GM12878 (cell line): ENCODE results near the gene CTNS. TPM values are rescaled to one million over a fixed set of nuclear protein-coding genes. Genes with fewer than 3 reads are reported as not detected.
A peak's percentile ranks its signal among the peaks of the same experiment; 100 is the strongest.

Experiments used
- BHLHE40 ChIP-seq, 2 experiments: fragments of 450-650 bp in 1 of 2; IDR thresholded peaks; 2 replicates each; pipeline ENCODE4 v1.6.1; 2011 to 2017; ENCODE audit warnings: low read depth in 2 of 2, borderline replicate concordance in 1 of 2, improper control_type of control experiment in 1 of 2, low read length in 1 of 2, mild to moderate bottlenecking in 1 of 2
- CBFB ChIP-seq: IDR thresholded peaks from 2 replicates; pipeline ENCODE4 v1.6.1; 2016; ENCODE audit warnings: antibody characterized with exemption, low read depth
- CBX5 ChIP-seq: sonication (generic); IDR thresholded peaks from 2 replicates; pipeline ENCODE4 v1.6.1; 2016; ENCODE audit warnings: low read depth, moderate library complexity, mild to moderate bottlenecking, inconsistent platforms
- CEBPB ChIP-seq, 2 experiments: fragments of 150-350 bp in 1 of 2; IDR thresholded peaks; 2 replicates each; pipeline ENCODE4 v1.6.1; 2012 to 2014; ENCODE audit warnings: low read depth in 2 of 2, low read length in 2 of 2, borderline replicate concordance in 1 of 2, inconsistent platforms in 1 of 2
- CHD4 ChIP-seq: fragments of 200-600 bp; sonication (generic); IDR thresholded peaks from 2 replicates; pipeline ENCODE4 v1.6.1; 2016; ENCODE audit warnings: mild to moderate bottlenecking
- CREM ChIP-seq: IDR thresholded peaks from 2 replicates; pipeline ENCODE4 v1.6.1; 2014; ENCODE audit warnings: antibody characterized with exemption, low read depth
- DPF2 ChIP-seq: fragments of 450-650 bp; IDR thresholded peaks from 2 replicates; pipeline ENCODE4 v1.6.1; 2017; ENCODE audit warnings: mild to moderate bottlenecking
- EGR1 ChIP-seq, 2 experiments: IDR thresholded peaks; 1 replicate in 1 of 2; 2 replicates in 1 of 2; pipeline ENCODE4 v1.6.1; 2011 to 2012; ENCODE audit warnings: low read depth in 2 of 2, low read length in 2 of 2, borderline replicate concordance in 1 of 2, mild to moderate bottlenecking in 1 of 2, moderate library complexity in 1 of 2
- FOS ChIP-seq: IDR thresholded peaks from 3 replicates; pipeline ENCODE4 v1.6.1; 2011; ENCODE audit warnings: borderline replicate concordance; ENCODE audit not compliant: insufficient read length; ENCODE audit errors: extremely low read depth
- IRF4 ChIP-seq: IDR thresholded peaks from 2 replicates; pipeline ENCODE4 v1.6.1; 2011; ENCODE audit warnings: low read depth, low read length
- MEF2A ChIP-seq: IDR thresholded peaks from 2 replicates; pipeline ENCODE4 v1.6.1; 2011; ENCODE audit warnings: low read depth, mild to moderate bottlenecking, low read length, moderate library complexity; ENCODE audit not compliant: insufficient read depth
- MTA3 ChIP-seq: IDR thresholded peaks from 2 replicates; pipeline ENCODE4 v1.6.1; 2012; ENCODE audit warnings: low read length, inconsistent platforms, borderline replicate concordance
- NBN ChIP-seq: fragments of 450-650 bp; IDR thresholded peaks from 2 replicates; pipeline ENCODE4 v1.6.1; 2016
- NFIC ChIP-seq: IDR thresholded peaks from 2 replicates; pipeline ENCODE4 v1.6.1; 2012; ENCODE audit warnings: low read depth, mild to moderate bottlenecking, inconsistent platforms, low read length, moderate library complexity
- NKRF ChIP-seq: fragments of 450-650 bp; conservative IDR thresholded peaks from 2 replicates; pipeline ENCODE4 v1.6.1; 2017; ENCODE audit warnings: mild to moderate bottlenecking, moderate library complexity
- NR2F1 ChIP-seq: fragments of 450-650 bp; conservative IDR thresholded peaks from 2 replicates; pipeline ENCODE4 v1.6.1; 2017; ENCODE audit warnings: mild to moderate bottlenecking
- POLR2AphosphoS5 ChIP-seq: IDR thresholded peaks from 2 replicates; pipeline ENCODE4 v1.6.1; 2011; ENCODE audit warnings: mild to moderate bottlenecking, low read length, inconsistent platforms
- RB1 ChIP-seq: fragments of 450-650 bp; formaldehyde crosslinking; IDR thresholded peaks from 2 replicates; pipeline ENCODE4 v1.6.1; 2017; ENCODE audit warnings: mild to moderate bottlenecking, borderline replicate concordance
- RELB ChIP-seq: fragments of 450-650 bp; IDR thresholded peaks from 2 replicates; pipeline ENCODE4 v1.6.1; 2017; ENCODE audit warnings: low read depth, mild to moderate bottlenecking, moderate library complexity
- RUNX3 ChIP-seq: IDR thresholded peaks from 2 replicates; pipeline ENCODE4 v1.6.1; 2012; ENCODE audit warnings: low read length, inconsistent platforms
- SREBF2 ChIP-seq: IDR thresholded peaks from 2 replicates; pipeline ENCODE4 v1.6.1; 2012; ENCODE audit warnings: mild to moderate bottlenecking, low read length
- TAF1 ChIP-seq: IDR thresholded peaks from 2 replicates; pipeline ENCODE4 v1.6.1; 2011; ENCODE audit warnings: mild to moderate bottlenecking, low read depth, low read length, borderline replicate concordance
- TBL1XR1 ChIP-seq: IDR thresholded peaks from 2 replicates; pipeline ENCODE4 v1.6.1; 2012; ENCODE audit warnings: low read depth, low read length, improper control_type of control experiment
- TCF12 ChIP-seq: IDR thresholded peaks from 2 replicates; pipeline ENCODE4 v1.6.1; 2011; ENCODE audit warnings: low read depth, mild to moderate bottlenecking, low read length
- USF2 ChIP-seq: IDR thresholded peaks from 2 replicates; pipeline ENCODE4 v1.6.1; 2011; ENCODE audit warnings: low read depth, low read length, improper control_type of control experiment, borderline replicate concordance
- ZNF24 ChIP-seq: fragments of 450-650 bp; IDR thresholded peaks from 2 replicates; pipeline ENCODE4 v1.6.1; 2017; ENCODE audit warnings: antibody characterized with exemption, mild to moderate bottlenecking
- polyA plus RNA-seq, 11 experiments: library from polyadenylated mRNA; depleted of rRNA in 4 of 11; unstranded in 6 of 11; stranded (reverse) in 5 of 11; fragments of >200 nt; fragmentation: Nextera tagmentation in 4 of 11; fragmentation: Illumina TruSeq in 1 of 11; extraction: Ambion mirVana in 4 of 11; extraction: Trizol in 1 of 11; gene quantifications; 1 replicate in 1 of 11; 2 replicates in 10 of 11; pipeline versions ENCODE4 v1.2.1 to v1.2.3, GENCODE V29; 2011 to 2016; ENCODE audit warnings: inconsistent platforms in 2 of 11, missing spikeins in 2 of 11, low read depth in 1 of 11
- total RNA-seq, 4 experiments: library from RNA; depleted of rRNA in 3 of 4; stranded (reverse); fragments of >200 nt in 3 of 4; fragmentation: Illumina TruSeq in 1 of 4; extraction: Trizol in 1 of 4; gene quantifications; 2 replicates each; pipeline versions ENCODE4 v1.2.1 to v1.2.3, GENCODE V29; 2013 to 2021

The CTNS gene
- total and polyA plus RNA-seq, 10 of the 15 experiments (the other 5 are each of a cell fraction or from before 2014, with no cell fraction given): 0.92 to 10.7 (median 6.4) TPM

GRCh38 chr17:3695723-3696411, 59.3 kb downstream of the CTNS start, which contains the start of gene P2RX5 (continued):
- TF ChIP-seq CEBPB (IDR thresholded peaks at IDR 0.05; ENCODE audit: borderline replicate concordance in 1 of 2, low read depth in 2 of 2, low read length in 2 of 2) (no peak), CHD4 (no peak), TAF1 (no peak), NFIC (no peak), CBFB (no peak), POLR2AphosphoS5 (no peak), CREM (no peak), RUNX3 (peak; percentile 42; the same call in 1 of the 2 replicates), CBX5 (no peak), ZNF24 (no peak), TBL1XR1 (no peak), FOS (no peak), RB1 (no peak; the same call in 1 of the 2 replicates), NKRF (peak; percentile 53), NBN (no peak), USF2 (no peak), RELB (no peak), EGR1 (IDR thresholded peaks at IDR 0.05; ENCODE audit: borderline replicate concordance in 1 of 2, low read depth in 2 of 2, low read length in 2 of 2) (peak in 1 of 2 experiments; percentile 82; a peak in 2 of 3 replicates), MTA3 (no peak), DPF2 (peak; percentile 50), TCF12 (no peak), MEF2A (no peak), BHLHE40 (IDR thresholded peaks at IDR 0.05; ENCODE audit: borderline replicate concordance in 1 of 2, low read depth in 2 of 2, low read length in 1 of 2) (peak in 1 of 2 experiments; percentile 80; a peak in 2 of 4 replicates), SREBF2 (no peak), NR2F1 (peak; percentile 62), IRF4 (no peak)
